Kidney (tissue), 14 donors: Measurements from ENCODE around the gene PROCR. TPM values are rescaled to one million over a fixed set of nuclear protein-coding genes. Genes with fewer than 3 reads are reported as not detected.

Experiments used
- DNase-seq, 5 donors: peaks; one replicate each; pipeline ENCODE4 v3.0.0-alpha.2; 2013 to 2020
- FAIRE-seq: peaks from 2 replicates; lab custom pipeline; 2012; peaks lifted over from hg19 to GRCh38; lab: Jason Lieb, UNC
- H3K27ac ChIP-seq, 2 donors: one replicate each; pipeline ENCODE4 v1.7.0; 2013; ENCODE audit warnings: low read depth in 2 of 2, low read length in 2 of 2, inconsistent platforms in 1 of 2
- H3K27me3 ChIP-seq: one replicate; pipeline ENCODE4 v1.7.1; 2013; ENCODE audit warnings: low read length, inconsistent platforms; ENCODE audit not compliant: control insufficient read depth, insufficient read depth
- H3K36me3 ChIP-seq, 3 donors: one replicate each; pipeline versions ENCODE4 v1.7.0 to v1.7.1; 2013; ENCODE audit warnings: low read length in 3 of 3, control low read depth in 1 of 3, inconsistent platforms in 1 of 3; ENCODE audit not compliant: insufficient read depth in 3 of 3, control insufficient read depth in 2 of 3
- H3K4me1 ChIP-seq, 3 donors: one replicate each; pipeline versions ENCODE4 v1.7.0 to v1.7.1; 2013; ENCODE audit warnings: low read length in 3 of 3, inconsistent platforms in 1 of 3, low read depth in 1 of 3; ENCODE audit not compliant: control insufficient read depth in 2 of 3, insufficient read depth in 2 of 3
- H3K4me3 ChIP-seq, 3 donors: one replicate each; pipeline versions ENCODE4 v1.7.0 to v1.8.1; 2013; ENCODE audit warnings: low read length in 3 of 3, control low read depth in 1 of 3, inconsistent platforms in 1 of 3
- H3K9ac ChIP-seq, 3 donors: one replicate each; pipeline versions ENCODE4 v1.7.0 to v1.7.1; 2013; ENCODE audit warnings: low read length in 3 of 3, control low read depth in 1 of 3, inconsistent platforms in 1 of 3
- H3K9me3 ChIP-seq, 3 donors: one replicate each; pipeline versions ENCODE4 v1.7.0 to v1.7.1; 2013; ENCODE audit warnings: low read length in 3 of 3, control low read depth in 1 of 3, inconsistent platforms in 1 of 3; ENCODE audit not compliant: control insufficient read depth in 2 of 3, insufficient read depth in 1 of 3
- CTCF ChIP-seq: IDR thresholded peaks from 3 replicates; pipeline ENCODE4 v1.5.1; 2012; ENCODE audit warnings: mild to moderate bottlenecking, moderate library complexity, borderline replicate concordance; ENCODE audit not compliant: insufficient read depth; ENCODE audit errors: extremely low read depth
- intact Hi-C: fragments of 100-400 bp; cut with DNase I; formaldehyde crosslinking; loops from one replicate; pipeline ENCODE4 v1.11.1; 2022
- polyA plus RNA-seq: library from polyadenylated mRNA; stranded (reverse); fragments of 350-450 nt; fragmentation: Illumina TruSeq; extraction: RNeasy Lipid Tissue Mini Kit (QIAGEN cat#74804); gene quantifications from one replicate; pipeline ENCODE4 v1.2.3, GENCODE V29; 2014; ENCODE audit warnings: low read depth, low replicate concordance; ENCODE audit not compliant: insufficient read depth
- total RNA-seq: library from RNA; stranded (reverse); fragmentation: NEBNext Ultra II Directional; extraction: Animal tissue kit (Norgen Biotek cat#: 25700); gene quantifications from one replicate; pipeline ENCODE4 v1.2.1, GENCODE V29; 2021
- donor health status: control.
- donor health status: control.
- donor health status: control.
- donor health status: control.
- donor health status: control.
- donor health status: DM: yes; HTN: yes; CAD: no.
- donor health status: Normal renal cell carcinoma (clear cell type).

The PROCR gene
- total and polyA plus RNA-seq, 2 donors from 2014 or later, result 20.7 to 24.5 TPM

- H3K9me3 ChIP-seq, result no peaks in the 10 kb centered on the region
- intact Hi-C loops, result no loop called here
- H3K27ac ChIP-seq, result no peak overlapping the region
- no peak for TF ChIP-seq CTCF
- no peak overlapping the region for H3K9ac ChIP-seq
- no peaks in the 10 kb centered on the region for H3K27me3 ChIP-seq
- no peaks in the 10 kb centered on the region for H3K36me3 ChIP-seq
- DNase-seq (no peak), FAIRE-seq (no peak)
- H3K4me3 ChIP-seq, result no peak overlapping the region
- H3K4me1 ChIP-seq, result no peaks in the 10 kb centered on the region
Observed at GRCh38 chr20:35216541-35216940, 44.7 kb downstream of the PROCR start.

- Histone ChIP-seq H3K36me3 (no peaks in the 10 kb centered on the region), H3K27me3 (peaks cover 5% of the 10 kb centered on the region), H3K4me3 (no peak overlapping the region), H3K9me3 (no peaks in the 10 kb centered on the region), H3K9ac (no peak overlapping the region), H3K4me1 (peaks cover 0 to 6% (median 0%) of the 10 kb centered on the region in 3 donors), H3K27ac (no peak overlapping the region)
- DNase-seq (no peak), FAIRE-seq (no peak)
- TF ChIP-seq CTCF, result no peak
- intact Hi-C loops, result no loop called here
Observed at GRCh38 chr20:35223941-35224340, 52.1 kb downstream of the PROCR start.

- peaks cover 5% of the 10 kb centered on the region for H3K27me3 ChIP-seq
- TF ChIP-seq CTCF, result no peak
- no peak overlapping the region for H3K9ac ChIP-seq
- DNase-seq, result no peak
- no peaks in the 10 kb centered on the region for H3K9me3 ChIP-seq
- H3K27ac ChIP-seq, result no peak overlapping the region
- peaks cover 0 to 6% (median 0%) of the 10 kb centered on the region in 3 donors for H3K4me1 ChIP-seq
- H3K4me3 ChIP-seq, result no peak overlapping the region
- no peak for FAIRE-seq
- H3K36me3 ChIP-seq, result no peaks in the 10 kb centered on the region
- intact Hi-C loops, result no loop called here
Observed at GRCh38 chr20:35224536-35224935, 52.7 kb downstream of the PROCR start.

- FAIRE-seq, result no peak
- H3K4me3 ChIP-seq, result no peak overlapping the region
Observed at GRCh38 chr20:35225319-35226125, 53.6 kb downstream of the PROCR start.

More at GRCh38 chr20:35225319-35226125, 53.6 kb downstream of the PROCR start:
- Histone ChIP-seq H3K27me3 (peaks cover 5% of the 10 kb centered on the region), H3K4me1 (peaks cover 0 to 6% (median 0%) of the 10 kb centered on the region in 3 donors), H3K9ac (no peak overlapping the region), H3K27ac (no peak overlapping the region), H3K9me3 (no peaks in the 10 kb centered on the region), H3K36me3 (no peaks in the 10 kb centered on the region)
- TF ChIP-seq CTCF, result no peak
- intact Hi-C loops, result no loop called here
- DNase-seq, result peak in 1 of 5 donors; percentile 51
